ENCODE measurements around the gene CHRNB4.

DNA sequence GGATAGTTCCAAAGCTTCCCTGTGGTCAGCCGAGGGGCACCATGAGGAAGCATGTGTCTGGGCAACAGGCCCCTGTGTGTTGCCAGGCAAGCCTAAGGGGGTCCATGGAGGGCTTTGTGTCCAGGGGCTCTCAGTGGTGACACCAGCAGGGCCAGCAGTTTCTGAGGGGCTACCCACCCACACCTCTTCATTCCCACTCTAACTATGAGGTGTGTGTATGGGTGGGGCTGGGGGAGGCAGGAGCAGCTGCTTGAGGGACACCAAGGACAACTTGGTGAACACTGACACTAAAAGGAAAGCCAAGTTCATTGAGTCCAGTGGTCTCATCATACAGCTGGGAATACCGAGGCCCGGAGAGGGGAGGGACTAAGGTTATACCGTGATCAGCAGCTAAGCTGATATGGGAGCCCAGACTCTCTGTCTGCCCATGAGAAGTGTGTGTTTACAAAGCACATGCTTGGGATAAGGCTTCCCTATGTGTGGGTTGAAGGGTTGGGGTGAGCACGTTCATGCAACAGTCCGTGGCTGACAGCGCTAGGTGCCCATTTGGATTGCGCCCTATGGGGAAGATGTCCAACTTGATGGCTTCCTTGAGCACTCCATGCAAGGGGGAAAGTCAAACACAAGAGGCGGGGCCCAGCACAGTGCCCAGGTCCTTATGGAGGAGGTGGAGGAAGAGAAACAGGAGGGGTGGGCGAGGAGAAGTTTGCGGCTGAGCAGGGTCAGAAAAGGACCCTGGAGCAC is 34.8 kb upstream of the CHRNB4 start:
- TF ChIP-seq CTCF (conservative IDR thresholded peaks at IDR 0.05) (no peak), EZH2 (IDR thresholded peaks at IDR 0.05; ENCODE audit: low read depth) (no peak)
